ENCODE measurements around the gene GMPPA. TPM values are rescaled to one million over a fixed set of nuclear protein-coding genes. Genes with fewer than 3 reads are reported as not detected.

Gene GMPPA
- total RNA-seq, 1 experiment from 2014 or later, result 78.1 TPM

GRCh38 chr2:219530048-219530963, 31.6 kb downstream of the GMPPA start:
- Histone ChIP-seq H4K20me1 (ENCODE audit: low read length) (no peaks in the 10 kb centered on the region), H3F3A (ENCODE audit: low read length, unreplicated experiment) (no peaks in the 10 kb centered on the region), H3K4me3 (ENCODE audit: low read length) (peak overlapping the region; percentile 57; the same call in 1 of the 2 replicates), H3K4me1 (ENCODE audit: insufficient read depth, low read length) (no peaks in the 10 kb centered on the region), H3K9me3 (ENCODE audit: low read length) (no peaks in the 10 kb centered on the region), H3K27ac (ENCODE audit: low read length) (no peak overlapping the region), H3K79me2 (ENCODE audit: low read length) (no peaks in the 10 kb centered on the region), H3K36me3 (ENCODE audit: low read depth, low read length) (no peaks in the 10 kb centered on the region), H2AFZ (ENCODE audit: low read length) (peak overlapping the region; percentile 65), H3K9ac (ENCODE audit: low read length) (no peak overlapping the region), H3K9me2 (replicated peaks; ENCODE audit: low read length) (no peaks in the 10 kb centered on the region), H3K4me2 (ENCODE audit: low read length) (peak overlapping the region; percentile 75), H3K27me3 (ENCODE audit: low read length) (peaks cover 10% of the 10 kb centered on the region)
- DNase-seq, result peak; percentile 91
- POLR2A ChIA-PET (ENCODE audit: unreplicated experiment), result interaction anchor here (0.6 kb wide), 1 partner anchor 35 kb away, joined by 3 read pairs; no protein-coding TSS in a partner anchor
- TF ChIP-seq EZH2 (IDR thresholded peaks at IDR 0.05; ENCODE audit: low read length, unreplicated experiment) (no peak), CTCF (conservative IDR thresholded peaks at IDR 0.05; ENCODE audit: low read depth, low read length) (peak; percentile 96)
- ATAC-seq, result peak; percentile 91
- no TSS peak for BruUV-seq (replicated peaks)
- CTCF ChIA-PET, result interaction anchor here (0.5 to 2.2 kb wide), 22 partner anchors 8 to 529 kb away, joined by 3 to 47 read pairs (median 5); partner anchors contain the start of genes DNAJB2, DNPEP and GMPPA
- intact Hi-C loops (cut with micrococcal nuclease), result loop anchor here (1.0 kb wide), 4 partner anchors 35 to 127 kb away; no protein-coding TSS in a partner anchor

GRCh38 chr2:219531639-219532377, 33.1 kb downstream of the GMPPA start:
- Histone ChIP-seq H3K4me1 (ENCODE audit: insufficient read depth, low read length) (no peaks in the 10 kb centered on the region), H3F3A (ENCODE audit: low read length, unreplicated experiment) (no peaks in the 10 kb centered on the region), H3K27ac (ENCODE audit: low read length) (no peak overlapping the region), H3K9me2 (replicated peaks; ENCODE audit: low read length) (no peaks in the 10 kb centered on the region), H3K9me3 (ENCODE audit: low read length) (no peaks in the 10 kb centered on the region), H3K4me3 (ENCODE audit: low read length) (no peak overlapping the region), H3K36me3 (ENCODE audit: low read depth, low read length) (no peaks in the 10 kb centered on the region), H3K79me2 (ENCODE audit: low read length) (no peaks in the 10 kb centered on the region), H3K9ac (ENCODE audit: low read length) (no peak overlapping the region), H3K27me3 (ENCODE audit: low read length) (peaks cover 10% of the 10 kb centered on the region), H2AFZ (ENCODE audit: low read length) (no peak overlapping the region), H3K4me2 (ENCODE audit: low read length) (no peak overlapping the region), H4K20me1 (ENCODE audit: low read length) (no peaks in the 10 kb centered on the region)
- ChIA-PET POLR2A (ENCODE audit: unreplicated experiment) (no interaction called here), CTCF (no interaction called here)
- no TSS peak for BruUV-seq (replicated peaks)
- ATAC-seq (no peak), DNase-seq (no peak)
- TF ChIP-seq EZH2 (IDR thresholded peaks at IDR 0.05; ENCODE audit: low read length, unreplicated experiment) (no peak), CTCF (conservative IDR thresholded peaks at IDR 0.05; ENCODE audit: low read depth, low read length) (no peak), EZH2phosphoT487 (IDR thresholded peaks at IDR 0.05; ENCODE audit: borderline replicate concordance, low read length) (no peak)
- intact Hi-C loops (cut with micrococcal nuclease), result no loop called here

All from PC-3 (cell line).